ENCODE results near the gene TMEM263.

The TMEM263 gene

DNA sequence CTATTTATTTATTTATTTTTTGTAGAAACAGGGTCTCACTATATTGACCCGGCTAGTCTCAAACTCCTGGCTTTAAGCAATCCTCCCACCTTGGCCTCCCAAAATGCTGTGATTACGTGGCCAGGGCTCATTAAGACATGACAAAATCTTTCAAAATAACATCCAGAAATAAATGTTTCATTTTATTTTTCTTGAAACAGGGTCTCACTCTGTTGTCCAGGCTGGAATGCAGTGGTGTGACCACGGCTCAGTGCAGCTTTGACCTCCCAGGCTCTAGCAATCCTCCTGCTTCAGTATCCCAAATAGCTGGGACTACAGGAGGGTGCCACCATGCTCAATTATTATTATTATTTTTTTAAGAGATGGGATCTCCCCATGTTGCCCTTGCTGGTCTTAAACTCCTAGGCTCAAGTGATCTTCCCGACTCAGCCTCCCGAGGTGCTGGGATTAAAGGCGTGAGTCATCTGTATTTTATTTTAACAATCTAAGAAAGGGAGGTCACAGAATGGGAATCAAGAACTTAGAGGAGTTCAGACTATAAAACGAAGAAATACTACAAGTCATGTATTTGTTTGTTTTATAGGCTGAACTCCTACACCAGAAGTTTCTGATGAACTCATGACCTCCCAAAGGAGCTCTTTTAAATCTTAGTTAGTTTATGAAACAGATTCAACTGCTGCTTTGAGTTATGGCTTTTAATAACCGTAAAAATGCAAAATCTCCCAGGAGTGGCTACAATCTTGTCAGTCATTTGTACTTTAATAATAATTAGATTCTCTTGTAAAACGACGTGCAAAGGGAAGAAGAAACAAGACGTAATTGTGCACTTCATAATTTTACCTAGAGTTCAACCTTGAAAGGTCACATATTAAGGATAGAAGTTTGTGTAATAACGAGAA lies 2.1 kb upstream of the TMEM263 start:
- no peak for FAIRE-seq

DNA sequence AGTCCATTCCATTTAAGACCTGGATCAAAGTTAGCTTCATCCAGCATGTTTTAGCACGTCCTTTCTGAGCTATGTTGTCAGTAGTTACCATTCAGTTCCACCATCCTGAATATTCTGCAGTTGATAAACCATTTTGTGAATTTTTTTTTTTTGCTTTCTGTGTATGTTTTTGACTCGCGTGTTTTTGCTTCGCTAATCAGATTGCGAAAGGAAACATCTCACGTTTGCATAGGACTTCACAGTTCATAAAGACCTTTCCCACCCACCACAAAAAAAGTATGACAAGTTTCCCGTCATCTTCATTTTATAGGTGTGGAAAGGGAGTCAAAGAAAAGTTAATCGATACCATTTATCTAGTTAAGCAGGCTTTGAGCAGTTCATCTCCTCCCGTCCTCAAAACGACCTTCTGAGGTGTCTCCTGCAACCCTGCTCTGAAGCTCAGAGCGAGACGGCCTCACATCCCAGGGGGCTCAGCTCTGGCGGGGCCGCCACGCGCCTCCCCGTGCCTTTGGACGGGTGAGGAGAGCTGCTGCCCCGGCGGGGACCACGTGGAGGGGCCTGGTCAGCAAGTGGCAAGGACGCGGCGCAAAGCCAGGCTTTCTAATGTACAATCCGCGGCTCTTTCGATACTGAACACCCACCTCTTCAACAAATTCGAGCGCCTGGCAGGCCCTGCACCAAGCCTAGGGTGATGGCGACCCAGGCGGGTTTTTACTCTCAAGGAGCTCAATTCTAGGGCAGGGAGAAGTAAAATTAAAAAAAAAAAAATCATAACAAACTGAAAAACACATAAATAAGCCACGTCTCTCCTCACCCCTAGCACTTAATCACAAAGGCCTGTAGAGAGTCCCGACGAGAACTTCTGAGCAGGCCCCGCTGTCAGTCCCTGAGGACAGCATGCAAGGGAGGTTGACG lies 988 bp upstream of the TMEM263 start:
- no peak for FAIRE-seq

DNA sequence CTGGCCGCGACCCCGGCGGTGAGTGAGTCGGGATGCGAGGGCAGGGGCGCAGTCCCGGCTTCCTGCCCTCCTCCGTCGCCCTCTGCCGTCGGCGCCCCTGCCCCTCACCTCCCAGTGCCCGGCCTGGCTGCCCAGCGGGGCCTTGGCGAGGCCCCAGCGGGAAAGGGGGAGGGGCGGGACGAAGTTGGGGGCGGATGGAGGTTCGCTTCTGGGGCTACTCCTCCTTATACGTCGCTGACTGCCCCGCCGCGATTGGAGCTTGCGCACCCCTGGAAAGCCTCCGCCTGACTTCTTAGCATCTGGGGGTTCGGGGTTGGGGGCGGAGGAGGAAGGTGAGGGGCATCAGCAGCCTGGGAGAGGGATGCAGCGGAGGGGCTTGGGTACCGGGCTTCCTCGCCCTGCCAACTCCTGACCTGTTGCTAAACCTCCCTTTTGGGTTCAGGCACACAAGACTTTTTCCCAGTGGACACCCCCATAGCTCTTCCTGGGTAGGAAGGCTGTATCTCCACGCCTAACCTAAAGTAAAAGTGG lies 406 bp downstream of the TMEM263 start:
- FAIRE-seq = no peak

DNA sequence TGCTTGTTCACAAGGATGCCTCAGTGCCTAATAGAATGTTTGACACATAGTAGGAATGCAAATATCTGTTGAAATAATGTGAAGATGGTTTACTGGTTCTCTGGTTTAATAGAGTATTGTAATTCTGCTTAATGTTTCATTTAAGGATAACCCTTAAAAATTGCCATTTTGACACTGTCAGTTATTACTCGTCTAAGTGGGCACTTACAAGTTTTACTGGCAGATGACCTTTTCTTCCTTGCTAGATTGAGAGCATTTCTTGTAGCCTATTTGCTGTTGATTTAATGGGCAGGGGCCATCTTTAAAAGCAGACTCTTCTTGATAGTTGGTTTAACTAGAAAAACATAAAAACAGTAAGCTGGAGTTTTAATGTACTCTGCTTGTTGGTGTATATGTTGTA lies 1.9 kb downstream of the TMEM263 start:
- no peak for FAIRE-seq

DNA sequence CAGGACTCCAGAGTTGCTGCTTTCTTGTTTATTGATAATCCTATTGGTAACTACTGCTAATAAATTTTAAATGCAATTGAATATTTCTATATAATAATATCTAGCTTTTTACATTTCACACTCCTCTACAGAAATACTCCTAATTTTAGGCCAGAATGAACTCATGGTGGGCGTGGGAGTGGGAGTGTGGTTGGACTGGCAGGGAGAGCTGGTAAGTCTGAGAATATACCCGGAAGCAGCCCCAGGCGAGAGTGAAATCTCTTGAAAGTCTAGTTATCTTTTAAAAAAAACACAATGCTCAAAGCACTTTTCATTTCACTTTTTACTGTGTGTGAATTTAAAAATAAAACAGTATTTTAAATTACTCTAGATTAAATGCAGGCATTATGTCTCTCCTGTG lies 4.7 kb downstream of the TMEM263 start:
- no peak for FAIRE-seq

DNA sequence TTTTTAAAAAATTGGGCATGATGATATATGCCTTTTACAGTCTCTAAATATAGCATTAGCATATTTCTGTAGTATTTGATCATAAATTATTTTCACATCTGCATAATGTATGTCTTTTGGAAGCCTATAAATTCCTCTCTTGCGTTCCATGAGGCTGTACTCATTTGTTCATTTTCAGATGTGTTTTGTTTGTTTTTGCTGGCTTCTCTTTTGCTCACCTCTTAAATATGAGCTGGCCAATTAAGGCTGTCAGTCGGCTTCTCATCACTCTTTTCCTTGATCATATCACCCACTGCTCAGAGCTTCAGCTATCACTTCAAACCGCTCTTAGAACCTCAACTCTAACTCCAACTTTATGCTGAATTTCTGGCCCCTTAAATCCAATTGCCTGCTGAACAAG lies 6.6 kb downstream of the TMEM263 start:
- FAIRE-seq = no peak

DNA sequence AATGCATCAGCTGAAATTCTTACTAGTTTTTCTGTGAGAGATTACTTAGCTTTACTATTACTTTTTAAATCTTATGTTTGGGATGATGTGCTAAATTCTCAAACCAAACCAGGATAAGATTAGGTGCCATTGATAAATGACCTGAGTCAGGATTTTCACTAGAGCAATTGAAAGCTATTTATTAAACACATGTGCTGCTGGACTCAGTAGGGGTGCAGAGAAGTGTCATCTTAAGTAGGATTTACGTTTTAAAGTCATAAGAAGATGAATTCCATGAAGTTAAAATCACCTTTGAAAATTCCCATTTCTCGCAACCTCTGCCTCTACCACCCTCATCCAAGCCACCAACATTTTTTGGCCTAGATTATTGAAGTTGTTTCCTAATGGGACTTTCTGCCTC lies 8.8 kb downstream of the TMEM263 start:
- no peak for FAIRE-seq

DNA sequence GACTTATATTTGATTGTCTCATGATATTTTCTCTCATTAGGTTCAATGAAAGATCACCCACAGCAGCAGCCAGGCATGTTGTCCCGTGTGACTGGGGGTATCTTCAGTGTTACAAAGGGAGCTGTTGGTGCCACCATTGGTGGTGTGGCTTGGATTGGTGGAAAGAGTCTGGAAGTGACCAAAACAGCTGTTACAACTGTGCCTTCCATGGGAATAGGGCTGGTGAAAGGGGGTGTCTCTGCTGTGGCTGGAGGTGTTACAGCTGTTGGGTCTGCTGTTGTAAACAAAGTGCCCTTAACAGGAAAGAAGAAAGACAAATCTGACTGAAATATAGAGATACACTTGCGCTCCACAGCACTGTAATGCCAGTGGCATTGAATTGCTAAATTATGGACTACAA lies 15.4 kb downstream of the TMEM263 start:
- no peak for FAIRE-seq

DNA sequence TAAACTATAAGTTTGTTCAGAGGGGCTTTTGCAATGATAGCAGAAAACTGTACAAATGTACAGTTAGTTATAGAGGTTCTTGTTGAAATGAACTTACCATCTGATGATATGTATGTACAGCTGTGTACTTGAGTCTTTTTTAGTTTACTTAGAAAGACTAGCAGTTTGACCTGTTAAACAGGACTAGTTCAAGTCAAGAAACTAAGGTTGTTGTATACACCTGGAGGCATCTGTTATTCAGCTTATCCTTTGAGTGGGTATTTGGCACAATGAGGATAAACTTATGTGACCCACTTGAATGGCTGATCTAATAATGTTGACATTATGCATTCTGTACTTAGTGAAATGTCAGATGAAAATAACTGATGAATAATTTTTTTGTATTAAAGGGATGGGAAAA lies 17.8 kb downstream of the TMEM263 start:
- FAIRE-seq = no peak

DNA sequence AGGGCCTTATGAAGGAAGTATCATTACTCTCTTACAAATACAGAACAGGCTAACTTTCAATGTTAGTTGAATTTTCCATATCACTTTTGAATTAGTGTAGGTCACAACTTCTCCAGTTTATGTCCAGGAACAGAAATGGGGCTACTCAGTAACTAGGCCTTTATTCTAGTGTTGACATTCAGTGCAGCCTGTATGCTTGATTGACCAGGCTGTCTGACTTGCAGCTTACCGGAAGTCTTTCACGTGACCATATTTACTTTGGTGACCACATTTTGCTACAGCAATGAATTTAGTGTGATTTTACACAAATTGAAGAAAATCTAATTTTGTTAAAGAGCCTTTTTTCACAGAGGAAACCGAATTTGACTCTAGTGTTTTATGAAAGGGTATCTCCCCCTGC lies 18.8 kb downstream of the TMEM263 start:
- no peak for FAIRE-seq

DNA sequence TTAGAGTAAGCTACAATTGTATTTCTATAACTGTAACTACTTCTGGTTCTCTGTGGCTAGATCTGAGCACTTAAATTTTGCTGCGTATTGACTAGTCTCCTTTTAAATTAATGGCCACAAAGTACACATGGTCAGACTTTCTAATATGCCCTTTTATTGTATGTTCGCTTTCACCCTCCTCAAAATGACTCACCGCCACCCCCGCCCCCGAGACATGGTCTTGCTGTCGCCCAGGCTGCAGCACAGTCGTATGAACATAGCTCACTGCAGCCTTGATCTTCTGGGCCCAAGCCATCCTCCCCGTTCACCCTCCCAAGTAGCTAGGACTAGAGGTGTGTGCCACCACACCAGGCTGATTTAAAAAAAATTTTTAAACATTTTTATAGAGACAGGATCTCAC lies 19.4 kb downstream of the TMEM263 start:
- no peak for FAIRE-seq

DNA sequence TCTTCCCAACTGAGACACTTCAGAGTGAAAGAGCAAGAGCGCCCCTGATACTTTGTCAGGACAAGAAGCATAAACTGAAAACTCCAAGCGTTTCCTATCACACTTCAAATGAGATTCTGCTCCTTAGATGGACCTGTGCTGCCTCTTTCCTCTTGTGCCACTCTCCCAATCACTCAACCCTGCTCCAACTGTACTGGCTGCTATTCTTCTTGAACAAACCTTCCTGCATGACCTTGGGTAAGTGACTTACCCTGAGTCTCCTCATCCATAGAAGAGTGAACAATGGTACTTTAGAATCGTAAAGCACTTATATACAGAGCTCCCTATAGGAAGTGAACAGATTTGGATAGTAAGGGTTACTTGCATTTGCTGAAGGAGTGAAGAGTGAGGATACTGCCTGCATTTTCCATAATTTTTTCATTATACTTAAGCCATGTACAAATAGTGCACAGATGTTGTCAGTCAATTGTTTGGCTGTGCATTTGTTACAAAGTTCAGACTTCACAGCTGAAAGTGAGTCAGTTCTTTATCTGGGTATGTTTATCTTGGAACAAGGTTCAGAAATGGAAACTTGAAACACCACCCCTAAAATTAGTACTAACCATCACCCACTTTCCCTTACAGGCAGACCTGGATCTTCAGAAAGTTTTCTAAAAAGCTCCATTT lies 20.4 kb downstream of the TMEM263 start:
- no peak for FAIRE-seq

DNA sequence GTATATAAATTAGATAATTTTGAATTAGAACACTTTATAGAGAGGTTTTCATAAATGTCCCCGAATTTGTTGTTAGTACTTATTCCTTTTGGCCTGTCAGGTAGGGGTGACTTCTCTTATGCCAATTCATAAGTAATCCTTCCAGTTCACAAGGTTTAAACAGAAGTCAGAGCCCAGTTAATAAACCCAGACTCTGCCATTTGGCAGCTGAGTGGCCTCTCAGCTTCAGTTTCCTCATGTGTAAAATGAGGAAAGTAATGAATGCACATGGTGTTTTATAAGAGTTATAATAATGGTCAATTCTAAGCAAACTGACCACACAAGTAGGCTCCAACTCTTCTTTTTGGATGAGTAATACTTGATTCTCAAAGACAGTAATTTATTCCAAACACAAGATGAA lies 21.0 kb downstream of the TMEM263 start:
- no peak for FAIRE-seq

DNA sequence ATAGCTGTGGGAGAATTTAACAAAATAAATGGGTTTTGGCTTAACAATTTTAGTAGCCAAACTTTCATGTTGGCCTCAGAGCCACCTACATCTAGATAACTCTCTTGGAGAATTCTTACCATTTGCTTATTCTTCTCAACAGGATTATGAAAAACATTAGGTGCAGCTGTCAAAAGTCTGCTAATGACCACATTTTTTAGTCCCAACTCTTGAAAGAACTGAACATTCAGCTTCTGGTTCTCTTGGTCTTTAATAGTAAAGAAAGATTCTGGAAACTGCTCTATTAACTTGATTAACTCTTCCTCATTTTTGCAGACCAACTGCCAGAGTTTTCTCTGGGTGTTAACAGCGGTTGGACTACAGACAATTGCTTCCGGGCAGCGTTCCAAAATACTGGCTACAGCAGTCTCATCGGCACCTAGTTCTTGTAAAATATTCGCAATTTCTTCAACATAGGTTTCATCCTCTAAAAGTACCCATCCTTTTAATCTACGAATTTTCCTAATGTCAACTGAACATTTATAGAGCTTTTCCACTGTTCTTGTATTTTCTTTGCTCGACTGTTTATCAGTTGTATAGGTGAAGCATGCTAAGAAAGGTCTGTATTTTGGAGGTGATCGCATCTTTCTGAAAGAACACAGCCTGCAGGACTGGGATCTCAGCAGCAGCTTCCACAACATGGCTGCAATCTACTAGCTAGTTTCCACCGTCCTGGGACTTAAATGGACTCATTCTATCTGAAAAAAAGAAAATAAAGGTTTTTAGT lies 22.5 kb downstream of the TMEM263 start:
- no peak for FAIRE-seq

DNA sequence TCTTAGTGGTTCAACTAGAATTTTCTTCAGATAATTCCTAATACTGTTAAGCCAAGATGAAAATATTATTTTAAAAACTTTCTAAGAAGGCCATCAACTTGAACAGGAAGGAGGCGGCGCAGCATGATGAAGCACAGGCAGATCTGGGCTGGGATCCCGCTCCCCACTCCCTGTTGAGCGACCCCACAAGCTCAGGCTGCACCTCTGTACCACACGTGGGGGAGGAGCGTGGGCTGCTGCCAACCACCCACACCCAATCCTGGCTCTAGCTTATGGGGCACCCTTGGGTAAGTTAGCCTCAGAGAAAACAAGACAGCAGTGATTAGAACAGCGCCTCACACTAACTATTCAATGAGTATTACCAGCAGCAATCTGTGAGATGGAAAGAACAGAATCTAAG lies 25.2 kb downstream of the TMEM263 start:
- FAIRE-seq = no peak

DNA sequence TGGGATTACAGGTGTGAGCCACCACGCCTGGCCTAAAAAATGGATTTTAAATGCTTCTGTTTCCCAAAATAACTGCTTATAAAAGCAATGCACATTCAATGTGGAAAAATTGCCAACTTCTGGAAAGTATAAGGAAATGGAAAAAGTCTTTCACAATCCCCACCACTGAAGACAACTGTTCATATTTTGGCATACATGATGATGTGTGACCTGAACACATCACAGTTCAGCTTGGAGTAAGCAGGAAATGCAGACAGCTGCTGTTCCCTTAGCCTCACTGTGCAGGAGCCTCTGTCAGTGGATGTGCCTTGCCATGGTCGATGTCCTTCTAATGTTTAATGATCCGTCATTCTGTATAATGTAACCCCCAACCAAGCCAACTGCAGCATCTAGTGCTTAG lies 26.1 kb downstream of the TMEM263 start:
- FAIRE-seq = no peak

DNA sequence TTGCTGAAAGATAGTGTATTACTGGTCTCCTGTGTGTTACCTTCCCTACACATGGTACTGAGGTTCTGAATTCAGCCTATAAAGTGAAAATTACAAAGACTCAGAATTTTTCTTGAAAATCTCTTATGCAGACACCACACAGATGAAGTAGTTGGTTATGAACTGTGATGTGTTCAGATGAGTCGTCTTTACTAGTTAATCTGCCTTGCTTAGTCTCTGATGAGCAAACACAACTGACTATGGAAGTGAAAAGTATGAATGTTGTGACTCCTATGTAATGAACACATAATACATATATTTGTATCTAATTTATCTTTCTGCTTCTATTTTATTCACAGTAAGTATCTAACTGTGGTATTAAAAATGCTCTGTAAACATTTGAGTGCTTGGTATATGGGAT lies 26.5 kb downstream of the TMEM263 start:
- no peak for FAIRE-seq

DNA sequence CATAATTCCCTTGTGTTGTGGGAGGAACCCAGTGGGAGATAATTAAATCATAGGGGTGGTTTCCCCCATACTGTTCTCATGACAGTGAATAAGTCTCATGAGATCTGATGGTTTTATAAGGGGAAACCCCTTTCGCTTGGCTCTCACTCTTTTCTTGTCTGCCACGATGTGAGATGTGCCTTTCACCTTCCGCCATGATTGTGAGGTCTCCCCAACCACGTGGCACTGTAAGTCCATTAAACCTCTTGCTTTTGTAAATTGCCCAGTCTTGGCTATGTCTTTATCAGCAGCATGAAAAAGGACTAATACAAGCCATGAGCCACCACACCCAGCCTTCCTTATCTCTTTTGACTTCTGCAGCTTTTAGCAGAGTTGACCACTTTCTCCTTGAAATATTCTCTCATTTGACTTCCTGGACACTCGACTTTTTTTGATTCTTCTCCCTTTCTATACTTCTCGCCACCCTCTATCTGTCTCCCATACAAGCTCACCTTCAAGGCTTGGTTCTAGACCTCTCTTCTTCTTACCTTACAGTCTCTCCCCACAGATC lies 29.0 kb downstream of the TMEM263 start:
- no peak for FAIRE-seq

DNA sequence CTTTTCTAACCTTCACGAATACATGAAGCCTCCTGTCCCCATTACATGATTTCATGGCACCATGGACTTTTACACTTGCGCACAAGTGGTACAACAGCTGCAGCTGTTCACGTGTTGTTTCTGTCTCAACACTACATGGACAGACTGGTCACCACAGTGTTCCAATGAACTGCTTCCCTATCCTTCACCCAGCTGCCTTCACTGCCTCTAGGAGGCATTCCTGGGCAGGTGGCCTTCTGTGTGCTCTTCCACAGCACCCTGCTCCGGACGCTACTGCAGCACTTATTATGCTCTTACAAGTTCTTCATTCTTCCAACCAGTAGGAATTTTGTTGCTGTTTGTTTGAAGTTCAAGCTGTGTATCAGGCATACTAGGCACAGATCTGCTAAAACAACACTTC lies 29.8 kb downstream of the TMEM263 start:
- no peak for FAIRE-seq

DNA sequence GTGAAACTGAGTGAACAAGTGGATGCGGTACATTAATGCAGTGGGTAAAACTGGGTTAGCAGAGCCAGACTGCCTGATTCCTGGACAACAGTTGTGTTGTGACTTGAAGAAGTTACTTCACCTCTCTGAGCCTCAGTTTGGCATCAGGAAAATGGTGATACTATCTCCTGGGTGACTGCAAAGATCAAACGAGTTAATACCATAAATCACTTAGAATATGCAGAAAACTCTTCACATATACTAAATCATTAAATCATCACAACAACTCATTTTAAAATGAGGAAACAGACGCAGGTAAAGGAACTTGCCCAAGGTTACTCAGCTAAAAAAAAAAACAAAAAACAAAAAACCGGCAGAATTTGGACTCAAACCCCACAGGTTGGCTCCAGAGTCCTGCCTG lies 30.4 kb downstream of the TMEM263 start:
- no peak for FAIRE-seq

DNA sequence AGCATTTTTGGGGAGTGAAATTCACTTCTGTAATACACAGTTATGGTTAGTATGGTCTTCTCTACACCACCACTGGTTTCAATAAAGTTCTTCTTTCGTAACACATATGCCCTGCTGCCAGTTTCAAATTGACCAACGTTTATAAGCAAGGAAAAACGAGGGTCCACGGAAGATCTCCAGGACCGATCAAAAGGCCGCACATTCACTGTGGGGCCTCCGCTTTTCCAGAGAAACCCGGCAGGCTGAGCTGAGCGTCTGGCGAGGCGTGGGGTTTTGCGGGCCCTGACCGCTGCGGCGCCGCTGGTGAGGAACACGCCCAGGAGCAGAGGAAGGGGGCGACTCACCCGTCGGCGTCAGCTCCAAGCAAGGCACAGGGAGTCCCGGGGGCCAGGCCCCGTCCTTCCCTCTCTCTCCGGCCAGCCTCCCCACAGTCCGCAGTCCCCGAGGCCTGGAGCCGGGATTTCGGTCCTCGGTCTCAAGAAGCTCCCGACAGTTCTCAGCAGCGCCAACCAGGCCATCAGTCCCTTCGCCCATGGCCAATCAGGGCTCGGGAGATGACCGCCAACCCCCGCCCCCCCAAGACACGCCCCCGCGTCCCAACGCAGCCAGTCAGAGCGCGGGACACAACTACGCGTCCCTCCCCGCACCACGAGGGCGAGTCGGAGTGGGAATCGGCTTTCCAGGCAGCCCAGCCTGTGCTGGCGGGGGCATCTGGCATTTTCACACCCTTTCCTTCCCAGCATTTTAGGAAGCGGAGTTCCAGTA lies 31.1 kb downstream of the TMEM263 start, which contains the start of gene MTERF2:
Gene MTERF2 (minus strand): TSS at position 522 of the 765 bp plus-strand sequence. CDS start 8,432 bp downstream, outside the sequence.
- peak; percentile 93 for FAIRE-seq

Data from A204.1 (cell line).